Measurements from ENCODE around the gene MAP6D1. TPM values are rescaled to one million over a fixed set of nuclear protein-coding genes. Genes with fewer than 3 reads are reported as not detected.

Gene MAP6D1
- total RNA-seq, 1 experiment from 2014 or later, result 2.9 TPM

GRCh38 chr3:183802989-183803388 lies 22.4 kb downstream of the MAP6D1 start:
- H3K9me3 ChIP-seq, result no peaks in the 10 kb centered on the region
- H3K36me3 ChIP-seq (ENCODE audit: control insufficient read depth, insufficient read depth, low read length), result peaks cover 5% of the 10 kb centered on the region
- no peaks in the 10 kb centered on the region for H3K4me1 Mint-ChIP-seq (ENCODE audit: low read depth, unreplicated experiment)
- H3K4me3 ChIP-seq (ENCODE audit: low read depth, low read length), result no peak overlapping the region
- H3K36me3 Mint-ChIP-seq (ENCODE audit: insufficient read depth, unreplicated experiment), result peaks cover 59% of the 10 kb centered on the region
- no peaks in the 10 kb centered on the region for H3K4me1 ChIP-seq
- no peak overlapping the region for H3K4me3 Mint-ChIP-seq (ENCODE audit: unreplicated experiment)
- no peak for DNase-seq
- BruUV-seq (replicated peaks), result no TSS peak
- intact Hi-C loops (cut with micrococcal nuclease; ENCODE audit: unreplicated experiment), result no loop called here
- H3K27ac Mint-ChIP-seq (ENCODE audit: unreplicated experiment), result no peak overlapping the region
- no peaks in the 10 kb centered on the region for H3K27me3 Mint-ChIP-seq (ENCODE audit: insufficient read depth, unreplicated experiment)
- TF ChIP-seq, protein P1, sequence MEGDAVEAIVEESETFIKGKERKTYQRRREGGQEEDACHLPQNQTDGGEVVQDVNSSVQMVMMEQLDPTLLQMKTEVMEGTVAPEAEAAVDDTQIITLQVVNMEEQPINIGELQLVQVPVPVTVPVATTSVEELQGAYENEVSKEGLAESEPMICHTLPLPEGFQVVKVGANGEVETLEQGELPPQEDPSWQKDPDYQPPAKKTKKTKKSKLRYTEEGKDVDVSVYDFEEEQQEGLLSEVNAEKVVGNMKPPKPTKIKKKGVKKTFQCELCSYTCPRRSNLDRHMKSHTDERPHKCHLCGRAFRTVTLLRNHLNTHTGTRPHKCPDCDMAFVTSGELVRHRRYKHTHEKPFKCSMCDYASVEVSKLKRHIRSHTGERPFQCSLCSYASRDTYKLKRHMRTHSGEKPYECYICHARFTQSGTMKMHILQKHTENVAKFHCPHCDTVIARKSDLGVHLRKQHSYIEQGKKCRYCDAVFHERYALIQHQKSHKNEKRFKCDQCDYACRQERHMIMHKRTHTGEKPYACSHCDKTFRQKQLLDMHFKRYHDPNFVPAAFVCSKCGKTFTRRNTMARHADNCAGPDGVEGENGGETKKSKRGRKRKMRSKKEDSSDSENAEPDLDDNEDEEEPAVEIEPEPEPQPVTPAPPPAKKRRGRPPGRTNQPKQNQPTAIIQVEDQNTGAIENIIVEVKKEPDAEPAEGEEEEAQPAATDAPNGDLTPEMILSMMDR (IDR thresholded peaks at IDR 0.05; ENCODE audit: insufficient read depth in 1 of 2, low read depth in 1 of 2, low read length in 1 of 2, severe bottlenecking in 1 of 2, unreplicated experiment in 1 of 2), result no peak
- H3K9me3 Mint-ChIP-seq (ENCODE audit: unreplicated experiment), result no peaks in the 10 kb centered on the region
- ChIA-PET CTCF (no interaction called here), POLR2A (no interaction called here)
- no peaks in the 10 kb centered on the region for H3K27me3 ChIP-seq (replicated peaks; ENCODE audit: control insufficient read depth, insufficient read depth, low read length)

DNA sequence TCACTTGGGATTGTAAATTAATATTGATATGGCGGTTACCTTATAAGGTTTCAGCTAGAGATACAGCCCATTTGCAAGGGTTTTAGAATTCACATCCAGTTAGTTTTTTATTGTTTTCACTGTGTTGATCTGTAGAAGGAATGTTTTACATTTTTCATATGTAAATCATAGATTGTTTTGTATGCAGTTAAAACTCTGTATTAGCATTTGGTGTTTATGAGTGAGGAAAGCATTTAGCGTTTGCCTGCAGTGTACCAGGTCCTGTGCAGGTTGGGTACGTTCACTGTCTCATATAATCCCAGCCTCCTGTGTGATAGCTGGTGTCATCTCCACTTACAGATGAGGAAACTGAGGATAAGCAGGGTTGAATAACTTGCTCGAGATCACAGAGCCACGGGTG lies 23.8 kb downstream of the MAP6D1 start:
- ChIA-PET CTCF (no interaction called here), POLR2A (no interaction called here)
- Mint-ChIP-seq H3K4me1 (ENCODE audit: low read depth, unreplicated experiment) (no peaks in the 10 kb centered on the region), H3K9me3 (ENCODE audit: unreplicated experiment) (no peaks in the 10 kb centered on the region), H3K27me3 (ENCODE audit: insufficient read depth, unreplicated experiment) (no peaks in the 10 kb centered on the region), H3K27ac (ENCODE audit: unreplicated experiment) (no peak overlapping the region), H3K4me3 (ENCODE audit: unreplicated experiment) (no peak overlapping the region), H3K36me3 (ENCODE audit: insufficient read depth, unreplicated experiment) (peaks cover 53% of the 10 kb centered on the region)
- Histone ChIP-seq H3K36me3 (ENCODE audit: control insufficient read depth, insufficient read depth, low read length) (peaks cover 7% of the 10 kb centered on the region), H3K4me3 (ENCODE audit: low read depth, low read length) (no peak overlapping the region), H3K4me1 (no peaks in the 10 kb centered on the region), H3K9me3 (no peaks in the 10 kb centered on the region), H3K27me3 (replicated peaks; ENCODE audit: control insufficient read depth, insufficient read depth, low read length) (no peaks in the 10 kb centered on the region)
- intact Hi-C loops (cut with micrococcal nuclease; ENCODE audit: unreplicated experiment), result no loop called here
- no peak for DNase-seq
- TF ChIP-seq, protein P1 (IDR thresholded peaks at IDR 0.05; ENCODE audit: insufficient read depth in 1 of 2, low read depth in 1 of 2, low read length in 1 of 2, severe bottlenecking in 1 of 2, unreplicated experiment in 1 of 2), result no peak
- BruUV-seq (replicated peaks), result no TSS peak

- Mint-ChIP-seq H3K9me3 (ENCODE audit: unreplicated experiment) (no peaks in the 10 kb centered on the region), H3K27ac (ENCODE audit: unreplicated experiment) (no peak overlapping the region)
- H3K36me3 ChIP-seq (ENCODE audit: control insufficient read depth, insufficient read depth, low read length), result peaks cover 6% of the 10 kb centered on the region
Observed at GRCh38 chr3:183800243-183800863, 25.0 kb downstream of the MAP6D1 start.

More at GRCh38 chr3:183800243-183800863, 25.0 kb downstream of the MAP6D1 start:
- BruUV-seq (replicated peaks), result no TSS peak
- Histone ChIP-seq H3K27me3 (replicated peaks; ENCODE audit: control insufficient read depth, insufficient read depth, low read length) (no peaks in the 10 kb centered on the region), H3K4me1 (no peaks in the 10 kb centered on the region), H3K4me3 (ENCODE audit: low read depth, low read length) (no peak overlapping the region), H3K9me3 (no peaks in the 10 kb centered on the region)
- no peak for DNase-seq
- POLR2A ChIA-PET, result no interaction called here
- no peak overlapping the region for H3K4me3 Mint-ChIP-seq (ENCODE audit: unreplicated experiment)
- intact Hi-C loops (cut with micrococcal nuclease; ENCODE audit: unreplicated experiment), result no loop called here
- no peaks in the 10 kb centered on the region for H3K27me3 Mint-ChIP-seq (ENCODE audit: insufficient read depth, unreplicated experiment)
- H3K4me1 Mint-ChIP-seq (ENCODE audit: low read depth, unreplicated experiment), result no peaks in the 10 kb centered on the region
- TF ChIP-seq, protein P1 (IDR thresholded peaks at IDR 0.05; ENCODE audit: insufficient read depth in 1 of 2, low read depth in 1 of 2, low read length in 1 of 2, severe bottlenecking in 1 of 2, unreplicated experiment in 1 of 2), result no peak
- peaks cover 51% of the 10 kb centered on the region for H3K36me3 Mint-ChIP-seq (ENCODE audit: insufficient read depth, unreplicated experiment)
- CTCF ChIA-PET, result no interaction called here
